SK-N-SH (cell line): ENCODE data around the gene CRTC1. TPM values are rescaled to one million over a fixed set of nuclear protein-coding genes. Genes with fewer than 3 reads are reported as not detected.

Experiments
- CTCF ChIA-PET: fragments of 300-600, 350-600 bp; formaldehyde crosslinking; extraction: SDS; loops from one replicate; lab custom pipeline; 2021; lab: Yijun Ruan, JAX
- POLR2A ChIA-PET: fragments of 350-600 bp; sonication (Branson Sonifier 250); formaldehyde crosslinking; extraction: SDS; loops from one replicate; lab custom pipeline; 2020; ENCODE audit warnings: antibody characterized with exemption, inconsistent platforms; lab: Yijun Ruan, JAX
- DNase-seq: peaks from one replicate; pipeline ENCODE4 v3.0.0; 2012
- H2AFZ ChIP-seq: fragments of 200-600 bp; sonication (generic); 2 replicates; pipeline ENCODE4 v1.8.1; 2016; ENCODE audit warnings: antibody characterized with exemption, mild to moderate bottlenecking, low read depth
- H3F3A ChIP-seq: fragments of 200-600 bp; sonication (generic); replicated peaks from 2 replicates; pipeline ENCODE3; 2016; ENCODE audit warnings: antibody characterized with exemption, mild to moderate bottlenecking; ENCODE audit not compliant: insufficient read depth
- H3K27ac ChIP-seq, 2 experiments: fragments of 200-500 bp in 1 of 2; fragments of 200-600 bp in 1 of 2; sonication (Bioruptor generic) in 1 of 2; sonication (generic), shearing (Covaris generic) in 1 of 2; 2 replicates each; pipeline versions ENCODE4 v1.5.1 to v1.6.1; 2014 to 2016; ENCODE audit warnings: low read depth in 2 of 2, inconsistent platforms in 1 of 2, low read length in 1 of 2, mild to moderate bottlenecking in 1 of 2, mixed read lengths in 1 of 2
- H3K27me3 ChIP-seq: fragments of 200-600 bp; sonication (generic), shearing (Covaris generic); 2 replicates; pipeline ENCODE4 v1.6.1; 2016; ENCODE audit warnings: mixed run types; ENCODE audit not compliant: insufficient read depth
- H3K36me3 ChIP-seq, 2 experiments: fragments of 200-500 bp in 1 of 2; fragments of 200-600 bp in 1 of 2; sonication (Bioruptor generic) in 1 of 2; sonication (generic) in 1 of 2; replicated peaks in 1 of 2; 2 replicates each; pipeline versions ENCODE3 to v1.5.1; 2014 to 2016; ENCODE audit warnings: low read length in 1 of 2, mild to moderate bottlenecking in 1 of 2; ENCODE audit not compliant: insufficient read depth in 2 of 2, control insufficient read depth in 1 of 2
- H3K4me1 ChIP-seq, 2 experiments: fragments of 200-500 bp in 1 of 2; fragments of 200-600 bp in 1 of 2; sonication (Bioruptor generic) in 1 of 2; sonication (generic), shearing (Covaris generic) in 1 of 2; 2 replicates each; pipeline versions ENCODE4 v1.5.1 to v1.6.1; 2014 to 2016; ENCODE audit warnings: low read depth in 1 of 2, low read length in 1 of 2, mixed run types in 1 of 2; ENCODE audit not compliant: insufficient read depth in 2 of 2, control insufficient read depth in 1 of 2
- H3K4me2 ChIP-seq: fragments of 200-600 bp; sonication (generic), shearing (Covaris generic); 2 replicates; pipeline ENCODE4 v1.6.1; 2017; ENCODE audit warnings: mixed run types
- H3K4me3 ChIP-seq, 2 experiments: fragments of 200-500 bp in 1 of 2; fragments of 200-600 bp in 1 of 2; sonication (Bioruptor generic) in 1 of 2; sonication (generic), shearing (Covaris generic) in 1 of 2; 2 replicates each; pipeline versions ENCODE4 v1.5.1 to v1.8.1; 2014 to 2016; ENCODE audit warnings: low read depth in 2 of 2, inconsistent platforms in 1 of 2, low read length in 1 of 2, mild to moderate bottlenecking in 1 of 2, mixed read lengths in 1 of 2, moderate library complexity in 1 of 2
- H3K79me2 ChIP-seq: fragments of 200-600 bp; sonication (generic); 2 replicates; pipeline ENCODE4 v1.8.1; 2017; ENCODE audit warnings: mild to moderate bottlenecking; ENCODE audit not compliant: insufficient read depth
- H3K9ac ChIP-seq: fragments of 200-600 bp; sonication (generic); 2 replicates; pipeline ENCODE4 v1.6.1; 2017; ENCODE audit warnings: mixed run types
- H3K9me2 ChIP-seq: fragments of 200-600 bp; sonication (generic); 2 replicates; pipeline ENCODE4 v1.6.1; 2017; ENCODE audit warnings: mixed run types
- H3K9me3 ChIP-seq: fragments of 200-600 bp; sonication (generic); 2 replicates; pipeline ENCODE4 v1.6.1; 2017; ENCODE audit warnings: mixed run types, mild to moderate bottlenecking, moderate library complexity
- H4K20me1 ChIP-seq: fragments of 200-600 bp; sonication (generic); 2 replicates; pipeline ENCODE4 v1.6.1; 2017; ENCODE audit warnings: mild to moderate bottlenecking, mixed run types; ENCODE audit not compliant: insufficient read depth
- ELF1 ChIP-seq: IDR thresholded peaks from 2 replicates; pipeline ENCODE4 v1.4.0; 2012
- EP300 ChIP-seq, 2 experiments: IDR thresholded peaks; 2 replicates each; pipeline versions ENCODE4 v1.4.0 to v1.6.1; 2012; ENCODE audit warnings: borderline replicate concordance in 1 of 2, low read depth in 1 of 2, low read length in 1 of 2
- FOSL2 ChIP-seq: IDR thresholded peaks from 2 replicates; pipeline ENCODE4 v1.4.0; 2012; ENCODE audit warnings: low read depth, mild to moderate bottlenecking, moderate library complexity, borderline replicate concordance
- FOXM1 ChIP-seq: IDR thresholded peaks from 2 replicates; pipeline ENCODE4 v1.4.0; 2012; ENCODE audit warnings: low read depth, mild to moderate bottlenecking
- GABPA ChIP-seq: IDR thresholded peaks from 2 replicates; pipeline ENCODE4 v1.4.0; 2012; ENCODE audit warnings: low read depth, mild to moderate bottlenecking
- JUND ChIP-seq: IDR thresholded peaks from 2 replicates; pipeline ENCODE4 v1.4.0; 2012
- MEF2A ChIP-seq: IDR thresholded peaks from 2 replicates; pipeline ENCODE4 v1.4.0; 2012; ENCODE audit warnings: low read depth, borderline replicate concordance
- MXI1 ChIP-seq: IDR thresholded peaks from 2 replicates; pipeline ENCODE4 v1.6.1; 2012; ENCODE audit warnings: mild to moderate bottlenecking, low read depth, low read length, improper control_type of control experiment
- NRF1 ChIP-seq: IDR thresholded peaks from 2 replicates; pipeline ENCODE4 v1.6.1; 2012; ENCODE audit warnings: low read depth, mild to moderate bottlenecking, low read length
- POLR2AphosphoS5 ChIP-seq: IDR thresholded peaks from 2 replicates; pipeline ENCODE4 v1.6.1; 2012; ENCODE audit warnings: low read depth, low read length
- RAD21 ChIP-seq: IDR thresholded peaks from 2 replicates; pipeline ENCODE4 v1.6.1; 2012; ENCODE audit warnings: mild to moderate bottlenecking, low read length
- RCOR1 ChIP-seq: fragments of 150-350 bp; IDR thresholded peaks from 2 replicates; pipeline ENCODE4 v1.6.1; 2017; ENCODE audit warnings: antibody characterized with exemption, low read length
- RXRA ChIP-seq: IDR thresholded peaks from 2 replicates; pipeline ENCODE4 v1.4.0; 2012; ENCODE audit warnings: low read depth, mild to moderate bottlenecking, borderline replicate concordance
- SIN3A ChIP-seq: IDR thresholded peaks from 2 replicates; pipeline ENCODE4 v1.6.1; 2012; ENCODE audit warnings: low read depth, mild to moderate bottlenecking, low read length, moderate library complexity, borderline replicate concordance
- TAF1 ChIP-seq: IDR thresholded peaks from 2 replicates; pipeline ENCODE4 v1.6.1; 2012; ENCODE audit warnings: low read depth, mild to moderate bottlenecking, low read length, moderate library complexity, borderline replicate concordance
- TCF12 ChIP-seq: IDR thresholded peaks from 2 replicates; pipeline ENCODE4 v1.4.0; 2012
- WGBS: methylation state at CpG from one replicate; pipeline ENCODE4 v1.1.6; 2017; ENCODE audit warnings: low lambda C conversion rate; 5-methylcytosine and 5-hydroxymethylcytosine counted together
- polyA plus RNA-seq, 3 experiments: library from polyadenylated mRNA; depleted of rRNA; stranded (reverse); fragments of >200 nt; gene quantifications; 2 replicates each; pipeline ENCODE4 v1.2.3, GENCODE V29; 2012
- TF ChIP-seq, protein P1 (sequence below): IDR thresholded peaks from 2 replicates; pipeline ENCODE4 v1.4.0; 2012; ENCODE audit warnings: low read depth, borderline replicate concordance
- TF ChIP-seq, protein P2 (sequence below): IDR thresholded peaks from 2 replicates; pipeline ENCODE4 v1.4.0; 2012; ENCODE audit warnings: low read depth, borderline replicate concordance
- TF ChIP-seq, protein P3 (sequence below): fragments of 150-350 bp; IDR thresholded peaks from 2 replicates; pipeline ENCODE4 v1.6.1; 2017; ENCODE audit warnings: antibody characterized with exemption, low read length, low read depth, borderline replicate concordance
- TF ChIP-seq, protein P4 (sequence below): fragments of 150-350 bp; IDR thresholded peaks from 2 replicates; pipeline ENCODE4 v1.6.1; 2016; ENCODE audit warnings: mild to moderate bottlenecking, low read depth, low read length

Gene CRTC1
- polyA plus RNA-seq, 1 of the 3 experiments (the other 2 are of a cell fraction) = 5.0 TPM

DNA sequence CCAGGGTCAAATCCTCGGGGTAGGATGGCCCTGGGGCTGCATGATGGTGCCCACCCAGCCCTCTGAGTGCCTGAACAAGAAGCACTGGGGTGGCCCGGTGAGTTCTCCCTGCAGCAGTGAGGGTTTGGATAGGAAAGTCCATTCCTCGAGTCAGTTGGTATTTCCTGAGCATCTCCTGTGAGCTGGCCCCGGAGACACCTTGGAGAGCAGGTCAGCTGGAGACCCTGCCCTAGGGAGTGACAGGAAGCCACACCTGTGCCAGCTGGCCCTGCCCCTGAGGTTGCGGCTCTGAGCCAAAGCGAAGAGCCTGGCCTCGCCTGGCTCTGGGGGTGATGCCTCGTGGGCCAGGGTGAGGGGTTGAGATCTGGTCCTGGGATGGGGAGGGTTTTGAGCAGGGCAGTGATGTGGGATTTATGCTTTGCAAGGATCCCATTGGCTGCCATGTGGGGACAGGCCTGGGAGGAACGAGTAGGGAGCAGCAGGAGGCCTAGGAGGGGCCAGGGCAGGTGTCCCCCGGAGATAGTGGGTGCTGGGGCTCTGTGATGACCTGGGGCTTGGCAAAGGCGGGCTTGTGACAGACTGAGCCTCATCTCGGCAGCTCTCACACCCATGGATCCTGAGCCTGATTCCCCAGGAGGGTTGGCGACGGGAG is 16.0 kb downstream of the CRTC1 start:
- peaks cover 8% of the 10 kb centered on the region for H3F3A ChIP-seq
- 93% methylated on average over 12 of the region's 14 CpGs for WGBS
- peak overlapping the region in 1 of 2 experiments; percentile 92; a peak in 2 of 4 replicates for H3K27ac ChIP-seq
- H4K20me1 ChIP-seq = peaks cover 56% of the 10 kb centered on the region
- no peaks in the 10 kb centered on the region for H3K36me3 ChIP-seq
- peaks cover 25% of the 10 kb centered on the region for H3K79me2 ChIP-seq
- no peak overlapping the region for H3K4me2 ChIP-seq
- no peak for DNase-seq
- no peak overlapping the region for H2AFZ ChIP-seq
- H3K4me3 ChIP-seq = no peak overlapping the region
- H3K9me3 ChIP-seq = no peaks in the 10 kb centered on the region
- TF ChIP-seq SIN3A (no peak), FOSL2 (no peak), ELF1 (no peak)
- ChIA-PET POLR2A (no interaction called here), CTCF (interaction anchor here (0.6 to 1.1 kb wide), 4 partner anchors 11 to 168 kb away, joined by 3 read pairs; no protein-coding TSS in a partner anchor)
- no peak overlapping the region for H3K9ac ChIP-seq
- peaks cover 14 to 28% of the 10 kb centered on the region in 2 experiments; a peak in 2 of 4 replicates for H3K4me1 ChIP-seq
- H3K27me3 ChIP-seq = no peaks in the 10 kb centered on the region
- H3K9me2 ChIP-seq = no peaks in the 10 kb centered on the region

DNA sequence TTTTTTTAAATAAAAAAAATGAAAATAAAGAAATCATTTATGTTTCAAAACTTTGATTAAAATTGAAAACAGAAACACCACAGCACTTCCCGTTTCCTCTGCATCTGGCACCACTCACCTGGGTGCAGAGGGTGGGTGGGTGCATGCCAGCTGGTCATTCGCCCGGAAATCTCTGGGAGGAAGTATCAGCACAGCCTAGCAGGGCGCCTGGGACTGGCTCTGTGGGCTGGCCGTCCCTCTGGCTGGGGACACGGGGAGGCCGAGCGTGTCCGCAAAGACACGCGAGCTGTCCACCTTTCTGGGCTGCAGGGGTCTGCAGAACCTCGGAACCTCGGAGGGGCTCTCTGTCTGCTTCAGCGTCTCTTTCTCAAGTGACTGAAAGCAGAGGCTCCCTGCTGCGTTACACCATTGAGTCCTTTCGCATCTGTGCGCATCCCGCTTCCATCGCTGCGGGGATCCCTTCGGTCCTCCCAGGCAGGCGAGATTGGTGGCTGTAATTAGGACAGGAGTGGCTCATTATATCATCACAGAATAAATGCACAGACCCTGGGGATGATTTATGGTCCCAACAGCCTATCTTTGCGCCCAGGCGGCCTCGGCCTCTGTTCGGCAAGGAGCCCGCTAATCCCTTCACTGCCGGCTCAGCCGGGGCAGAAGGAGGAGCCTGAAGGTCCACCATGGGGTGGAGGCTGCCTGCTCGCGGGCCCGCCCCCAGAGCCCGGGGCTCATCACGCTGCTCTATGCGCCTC is 17.2 kb downstream of the CRTC1 start:
- DNase-seq = peak; percentile 91
- Histone ChIP-seq H3F3A (peaks cover 8% of the 10 kb centered on the region), H3K27ac (peak overlapping the region; percentile 60 to 92), H2AFZ (peak overlapping the region; percentile 67), H3K36me3 (no peaks in the 10 kb centered on the region), H4K20me1 (peaks cover 48% of the 10 kb centered on the region), H3K27me3 (no peaks in the 10 kb centered on the region), H3K4me1 (peaks cover 14 to 28% of the 10 kb centered on the region in 2 experiments; a peak in 2 of 4 replicates), H3K9ac (peak overlapping the region; percentile 52), H3K4me3 (peak overlapping the region; percentile 46 to 62), H3K4me2 (peak overlapping the region; percentile 95), H3K9me3 (no peaks in the 10 kb centered on the region), H3K9me2 (no peaks in the 10 kb centered on the region), H3K79me2 (peaks cover 33% of the 10 kb centered on the region)
- 13% methylated on average over 21 of the region's 35 CpGs for WGBS
- ChIA-PET CTCF (interaction anchor here (0.6 to 1.7 kb wide), 7 partner anchors 10 to 250 kb away, joined by 3 read pairs; no protein-coding TSS in a partner anchor), POLR2A (no interaction called here)
- TF ChIP-seq EP300 (IDR thresholded peaks at IDR 0.05; ENCODE audit: borderline replicate concordance in 1 of 2, low read depth in 1 of 2, low read length in 1 of 2) (peak in 1 of 2 experiments; percentile 45; a peak in 1 of 4 replicates), MEF2A (no peak), TAF1 (no peak), SIN3A (no peak), RCOR1 (no peak; the same call in 1 of the 2 replicates), RXRA (no peak), TCF12 (peak; percentile 73), GABPA (peak; percentile 28; the same call in 1 of the 2 replicates), NRF1 (no peak), MXI1 (peak; percentile 43), FOSL2 (no peak), JUND (no peak), FOXM1 (no peak), POLR2AphosphoS5 (no peak), RAD21 (peak; percentile 23; the same call in 1 of the 2 replicates), ELF1 (no peak)
- TF ChIP-seq, protein P1, sequence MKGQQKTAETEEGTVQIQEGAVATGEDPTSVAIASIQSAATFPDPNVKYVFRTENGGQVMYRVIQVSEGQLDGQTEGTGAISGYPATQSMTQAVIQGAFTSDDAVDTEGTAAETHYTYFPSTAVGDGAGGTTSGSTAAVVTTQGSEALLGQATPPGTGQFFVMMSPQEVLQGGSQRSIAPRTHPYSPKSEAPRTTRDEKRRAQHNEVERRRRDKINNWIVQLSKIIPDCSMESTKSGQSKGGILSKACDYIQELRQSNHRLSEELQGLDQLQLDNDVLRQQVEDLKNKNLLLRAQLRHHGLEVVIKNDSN = no peak
- TF ChIP-seq, protein P2, sequence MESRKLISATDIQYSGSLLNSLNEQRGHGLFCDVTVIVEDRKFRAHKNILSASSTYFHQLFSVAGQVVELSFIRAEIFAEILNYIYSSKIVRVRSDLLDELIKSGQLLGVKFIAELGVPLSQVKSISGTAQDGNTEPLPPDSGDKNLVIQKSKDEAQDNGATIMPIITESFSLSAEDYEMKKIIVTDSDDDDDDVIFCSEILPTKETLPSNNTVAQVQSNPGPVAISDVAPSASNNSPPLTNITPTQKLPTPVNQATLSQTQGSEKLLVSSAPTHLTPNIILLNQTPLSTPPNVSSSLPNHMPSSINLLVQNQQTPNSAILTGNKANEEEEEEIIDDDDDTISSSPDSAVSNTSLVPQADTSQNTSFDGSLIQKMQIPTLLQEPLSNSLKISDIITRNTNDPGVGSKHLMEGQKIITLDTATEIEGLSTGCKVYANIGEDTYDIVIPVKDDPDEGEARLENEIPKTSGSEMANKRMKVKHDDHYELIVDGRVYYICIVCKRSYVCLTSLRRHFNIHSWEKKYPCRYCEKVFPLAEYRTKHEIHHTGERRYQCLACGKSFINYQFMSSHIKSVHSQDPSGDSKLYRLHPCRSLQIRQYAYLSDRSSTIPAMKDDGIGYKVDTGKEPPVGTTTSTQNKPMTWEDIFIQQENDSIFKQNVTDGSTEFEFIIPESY = no peak
- TF ChIP-seq, protein P3, sequence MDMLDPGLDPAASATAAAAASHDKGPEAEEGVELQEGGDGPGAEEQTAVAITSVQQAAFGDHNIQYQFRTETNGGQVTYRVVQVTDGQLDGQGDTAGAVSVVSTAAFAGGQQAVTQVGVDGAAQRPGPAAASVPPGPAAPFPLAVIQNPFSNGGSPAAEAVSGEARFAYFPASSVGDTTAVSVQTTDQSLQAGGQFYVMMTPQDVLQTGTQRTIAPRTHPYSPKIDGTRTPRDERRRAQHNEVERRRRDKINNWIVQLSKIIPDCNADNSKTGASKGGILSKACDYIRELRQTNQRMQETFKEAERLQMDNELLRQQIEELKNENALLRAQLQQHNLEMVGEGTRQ = no peak
- TF ChIP-seq, protein P4, sequence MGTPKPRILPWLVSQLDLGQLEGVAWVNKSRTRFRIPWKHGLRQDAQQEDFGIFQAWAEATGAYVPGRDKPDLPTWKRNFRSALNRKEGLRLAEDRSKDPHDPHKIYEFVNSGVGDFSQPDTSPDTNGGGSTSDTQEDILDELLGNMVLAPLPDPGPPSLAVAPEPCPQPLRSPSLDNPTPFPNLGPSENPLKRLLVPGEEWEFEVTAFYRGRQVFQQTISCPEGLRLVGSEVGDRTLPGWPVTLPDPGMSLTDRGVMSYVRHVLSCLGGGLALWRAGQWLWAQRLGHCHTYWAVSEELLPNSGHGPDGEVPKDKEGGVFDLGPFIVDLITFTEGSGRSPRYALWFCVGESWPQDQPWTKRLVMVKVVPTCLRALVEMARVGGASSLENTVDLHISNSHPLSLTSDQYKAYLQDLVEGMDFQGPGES = no peak
